GM21723 (cell line): ENCODE measurements around the gene LGI2.
"Not testable (repeated sequence)": the region's sequence is repeated elsewhere in the genome, so short reads cannot be mapped to it uniquely, and the experiment has no call there.

Source experiments
- ATAC-seq: cut with Tn5 transposase; IDR thresholded peaks from one replicate; pipeline ENCODE4 v1.9.1; 2021; ENCODE audit warnings: mild to moderate bottlenecking, moderate library complexity; ENCODE audit not compliant: unreplicated experiment

Gene LGI2

DNA sequence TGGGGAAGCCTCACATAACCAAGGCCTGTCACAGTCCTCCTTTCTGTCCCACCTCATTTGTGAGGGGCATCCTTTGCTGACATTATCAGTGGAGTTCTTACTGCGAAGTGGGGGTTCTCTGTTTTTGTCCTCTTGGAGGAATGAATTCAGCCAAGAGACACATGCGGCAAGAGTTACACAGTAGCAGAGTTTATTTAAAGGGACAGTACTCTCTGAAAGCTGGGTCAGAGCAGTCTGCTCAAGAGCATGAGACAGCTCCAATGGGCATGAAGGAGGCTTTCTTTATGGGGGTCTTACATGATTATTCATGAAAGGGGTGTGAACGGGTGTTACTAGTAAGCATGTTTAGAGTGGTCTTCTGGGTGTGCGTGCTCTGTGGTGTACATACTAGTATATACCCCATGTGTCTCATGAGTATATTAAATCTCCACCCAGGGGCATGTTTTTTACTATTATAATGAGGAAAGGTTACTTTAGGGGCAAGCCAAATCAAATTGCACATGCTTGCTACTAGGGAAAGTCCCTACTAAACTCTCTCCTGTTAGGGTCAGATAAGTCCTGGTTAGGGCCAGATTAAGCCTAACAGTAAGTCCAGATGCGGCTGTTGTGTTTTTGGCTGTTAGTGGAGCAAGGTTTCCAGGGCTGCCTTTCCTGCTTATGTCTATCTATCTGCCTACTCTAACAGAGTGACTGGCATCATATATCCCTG, 19.8 kb upstream of the LGI2 start:
- ATAC-seq, result no peak

DNA sequence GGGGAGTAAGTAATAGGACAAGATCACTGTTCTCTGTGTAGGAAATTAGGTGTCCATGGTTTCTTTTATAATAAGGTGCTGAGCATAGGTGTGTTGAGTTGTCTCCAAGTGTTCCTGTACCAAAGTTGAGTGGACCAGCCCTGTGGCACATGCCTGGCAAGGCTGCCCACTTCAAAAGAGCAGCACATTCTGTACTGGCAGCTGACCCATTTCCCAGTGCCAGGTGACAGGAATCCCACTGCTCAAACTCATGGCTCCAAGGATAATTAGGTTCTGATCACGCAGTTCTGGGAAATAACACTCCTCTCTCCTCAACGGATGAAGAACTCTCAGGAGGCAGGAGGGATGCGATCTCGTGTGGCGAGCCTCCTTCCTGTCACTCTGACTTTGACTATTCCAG, 12.8 kb upstream of the LGI2 start:
- no peak for ATAC-seq

DNA sequence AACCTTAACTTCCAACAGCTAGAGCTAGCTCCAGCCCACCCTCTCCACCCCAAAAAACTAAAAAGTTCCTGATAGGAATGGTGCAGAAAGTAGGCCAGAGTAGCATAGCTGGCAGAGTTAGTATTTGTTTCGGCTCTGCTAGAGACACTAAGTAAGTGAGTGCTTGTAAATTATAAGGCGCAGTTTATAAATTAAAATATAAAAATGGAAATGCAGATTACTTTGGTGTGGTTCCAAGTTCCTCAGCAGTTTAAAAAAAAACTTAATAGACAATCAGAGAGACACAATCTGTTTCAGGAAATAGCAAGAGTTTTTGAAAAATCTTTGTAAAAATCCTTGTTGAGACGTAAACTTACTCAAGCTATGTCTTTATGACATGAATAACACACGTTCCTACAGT, 2.8 kb upstream of the LGI2 start:
- ATAC-seq, result no peak

DNA sequence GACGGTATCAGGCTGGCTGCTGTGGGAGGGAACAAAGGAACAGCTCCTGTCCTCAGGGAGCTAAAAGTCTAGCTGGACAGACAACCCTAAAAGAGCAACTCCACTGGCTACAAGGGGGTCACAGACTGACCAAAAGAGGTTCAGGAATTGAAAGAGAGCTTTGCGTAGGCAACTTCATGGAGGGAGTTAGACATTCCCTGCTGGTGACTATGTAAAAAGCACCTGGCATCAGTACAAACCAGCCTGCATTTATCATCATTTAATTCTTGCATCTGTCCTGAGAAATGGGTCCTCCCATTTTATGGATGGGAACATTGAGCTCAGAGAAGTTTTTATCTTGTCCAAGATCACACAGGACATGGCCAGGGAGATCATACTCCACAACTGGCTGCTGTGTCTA, 1.4 kb upstream of the LGI2 start:
- no peak for ATAC-seq

- no peak for ATAC-seq
These were observed 403 bp upstream of the LGI2 start for GRCh38 chr4:25031077-25031621.

GRCh38 chr4:25029479-25030276, 1.1 kb downstream of the LGI2 start:
- no peak for ATAC-seq

DNA sequence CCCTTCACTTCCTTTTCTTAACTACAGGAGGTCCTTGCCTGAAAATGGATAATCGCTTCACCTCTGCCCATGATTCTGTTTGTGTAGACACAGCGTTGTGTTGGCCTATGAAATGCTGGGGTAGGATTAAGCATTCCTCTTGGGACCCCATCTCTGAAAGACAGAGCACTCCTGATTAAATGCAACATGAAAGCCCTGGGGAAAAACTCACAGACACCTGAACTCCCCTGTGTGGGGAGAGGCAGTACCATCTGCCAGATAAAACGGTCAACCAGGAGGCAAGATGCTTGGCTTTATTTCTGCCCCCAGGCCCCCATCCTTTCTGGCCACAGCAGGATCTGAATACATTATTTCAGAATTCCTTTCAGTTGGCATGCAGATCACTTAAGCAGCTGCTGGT, 1.9 kb downstream of the LGI2 start:
- no peak for ATAC-seq

DNA sequence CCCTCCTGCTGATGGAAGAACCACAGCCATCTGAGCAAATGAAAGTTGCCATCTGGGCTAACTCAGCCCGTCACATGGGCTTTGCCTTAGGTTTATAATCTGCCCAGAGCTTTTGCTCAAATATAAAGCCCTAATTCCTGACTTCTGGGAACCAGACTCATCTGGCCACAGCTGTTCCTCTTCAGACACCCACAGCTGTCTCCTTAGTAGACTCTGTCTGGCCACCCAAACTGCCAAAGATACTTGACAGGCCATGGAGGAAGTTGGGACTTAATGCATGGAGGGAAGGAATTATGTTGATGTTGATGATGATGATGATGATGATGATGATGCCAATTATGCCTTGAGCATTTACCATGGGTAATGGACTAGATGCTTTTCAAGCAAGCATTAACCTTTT, 8.0 kb downstream of the LGI2 start:
- no peak for ATAC-seq

DNA sequence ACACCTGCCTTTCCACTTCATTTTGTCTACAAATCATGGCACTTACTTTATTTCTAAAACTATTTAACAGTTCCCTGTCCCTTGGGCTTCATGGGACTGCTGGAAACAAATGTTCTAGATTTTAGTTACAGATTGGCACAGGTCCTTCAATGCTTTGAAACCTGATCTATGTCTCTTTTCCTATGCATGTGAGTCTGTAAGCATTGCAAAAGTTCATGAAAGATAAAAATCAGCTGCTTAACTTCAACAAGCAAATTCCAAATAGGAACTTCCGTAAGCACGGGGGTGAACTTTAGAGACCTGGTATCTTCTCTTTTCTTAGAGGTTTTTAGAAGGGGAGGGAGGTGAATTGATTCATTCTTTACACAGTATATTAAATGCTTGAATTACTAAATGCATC, 9.5 kb downstream of the LGI2 start:
- ATAC-seq, result no peak

DNA sequence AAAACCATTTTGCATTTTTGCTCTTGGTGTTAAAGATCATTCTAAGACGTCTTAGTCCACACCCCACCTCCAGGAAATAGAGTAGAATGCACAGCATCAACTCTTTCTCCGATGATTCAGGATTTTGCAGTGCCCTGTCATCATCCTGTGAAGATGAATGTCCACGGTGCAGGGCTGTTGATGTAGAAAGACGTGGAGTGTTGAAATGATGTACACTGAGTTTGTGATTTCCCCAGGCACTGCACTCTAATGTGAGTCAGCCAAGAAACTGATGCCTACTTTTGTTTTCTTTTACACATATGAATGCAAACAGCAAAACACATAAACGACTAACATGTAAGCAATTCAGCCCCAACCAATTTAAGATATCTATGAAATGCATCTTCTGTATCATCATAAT, 10.5 kb downstream of the LGI2 start:
- ATAC-seq, result no peak

DNA sequence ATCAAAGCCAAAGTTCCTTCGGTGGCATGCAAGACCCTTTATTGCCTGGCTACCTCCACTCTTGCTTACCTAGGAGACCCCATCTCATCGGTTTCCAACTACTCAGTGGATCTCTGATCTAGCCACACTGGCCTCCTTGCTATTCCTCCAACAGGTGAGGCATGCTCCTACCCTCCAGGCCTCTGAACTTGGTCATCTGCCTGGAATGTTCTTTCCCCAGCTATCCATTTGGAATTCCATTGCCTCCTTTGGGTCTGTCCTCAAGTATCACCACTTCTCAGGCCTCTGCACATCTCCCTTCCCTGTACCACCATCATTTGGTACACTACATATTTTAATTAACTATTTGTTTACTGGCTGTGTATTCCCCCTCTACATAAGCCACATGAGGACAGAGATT, 11.2 kb downstream of the LGI2 start:
- ATAC-seq, result no peak

GRCh38 chr4:25015012-25015411, 15.7 kb downstream of the LGI2 start:
- no peak for ATAC-seq

DNA sequence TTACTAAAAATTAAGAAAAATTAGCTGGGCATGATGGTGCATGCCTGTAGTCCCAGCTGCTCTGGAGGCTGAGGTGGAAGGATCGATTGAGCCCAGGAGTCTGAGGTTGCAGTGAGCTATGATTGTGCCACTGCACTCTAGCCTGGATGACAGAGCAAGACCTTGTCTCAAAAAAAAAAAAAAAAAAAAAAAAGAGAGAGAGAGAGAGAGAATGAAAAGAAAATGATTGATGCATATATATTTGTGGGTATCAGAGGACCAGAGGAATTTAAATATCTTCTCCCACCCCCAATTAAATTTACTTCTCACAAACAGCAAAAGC, 16.1 kb downstream of the LGI2 start:
- ATAC-seq, result not testable (repeated sequence)

GRCh38 chr4:25013756-25014661, 16.7 kb downstream of the LGI2 start:
- ATAC-seq, result no peak

GRCh38 chr4:25012655-25013054, 18.1 kb downstream of the LGI2 start:
- ATAC-seq, result no peak

DNA sequence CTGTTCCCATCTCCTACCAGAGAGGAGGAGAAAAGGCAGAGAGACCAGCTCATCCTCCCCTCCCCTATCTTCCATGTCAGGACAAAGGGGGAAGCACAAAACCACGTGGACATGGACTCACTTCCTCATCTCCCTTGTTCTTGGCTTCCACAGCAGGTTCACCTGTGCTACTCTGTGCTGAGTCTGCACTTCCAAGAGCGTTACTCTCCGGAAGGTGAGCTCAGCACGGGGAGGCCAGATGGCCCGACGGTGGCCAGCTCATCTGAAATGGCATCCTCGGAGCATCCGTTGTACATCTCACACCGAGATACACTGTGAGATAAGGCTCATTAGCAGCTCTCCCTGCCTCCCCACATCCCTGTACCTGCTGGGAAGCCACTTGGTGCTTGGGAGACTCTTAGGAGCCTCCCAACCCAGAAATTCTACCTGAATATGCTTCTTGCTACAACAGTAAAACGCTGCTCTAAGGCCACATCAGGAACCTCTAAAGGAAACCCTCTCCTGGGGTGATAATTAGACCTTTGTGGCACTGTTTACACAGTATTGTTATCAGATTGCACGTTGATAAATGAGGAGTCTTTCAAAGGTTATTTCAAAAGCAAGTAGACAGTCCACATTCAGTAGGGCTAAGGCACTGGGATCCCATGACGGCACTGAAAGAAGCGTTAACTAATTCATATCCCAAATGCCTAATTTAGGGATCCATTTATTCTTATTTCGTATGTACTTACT, 19.4 kb downstream of the LGI2 start:
- ATAC-seq, result no peak

DNA sequence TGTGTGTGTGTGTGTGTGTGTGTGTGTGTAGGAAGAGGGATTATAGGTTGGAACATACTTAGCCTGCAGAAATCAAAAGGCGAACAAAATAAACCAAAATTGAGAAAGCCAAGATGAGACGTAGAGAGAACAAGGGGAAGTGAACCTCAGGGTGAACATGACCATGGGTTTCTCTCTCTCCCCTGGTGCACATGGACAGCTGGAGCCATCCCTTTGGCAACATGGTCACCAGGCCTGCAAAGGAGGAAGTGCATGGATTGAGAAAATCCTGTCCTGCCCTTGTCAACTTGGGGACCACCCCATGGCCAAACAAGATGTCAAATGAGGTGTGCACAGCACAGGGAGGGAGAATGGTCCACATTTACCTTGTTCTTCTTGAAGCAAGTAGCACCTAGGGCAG, 23.1 kb downstream of the LGI2 start:
- no peak for ATAC-seq

GRCh38 chr4:25002681-25003080, 28.1 kb downstream of the LGI2 start:
- no peak for ATAC-seq

DNA sequence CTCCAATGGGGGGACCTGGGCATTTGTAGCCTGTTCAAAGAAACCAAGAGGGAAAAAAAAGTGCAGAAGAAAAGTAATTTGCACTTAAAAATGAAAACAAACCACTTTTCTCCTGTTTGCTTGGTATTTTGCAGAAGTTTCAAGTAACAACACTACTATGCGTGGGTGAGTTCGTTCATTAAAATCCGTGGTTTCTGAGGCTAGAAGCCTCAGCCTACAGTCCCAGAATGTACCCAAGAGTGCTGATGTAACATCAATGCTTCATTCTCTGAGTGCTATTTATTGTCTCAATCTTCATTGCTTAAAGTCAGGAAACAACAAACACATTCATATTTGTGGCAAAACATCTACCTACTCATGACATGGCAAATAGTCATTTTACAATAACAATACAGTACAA, 29.2 kb downstream of the LGI2 start:
- ATAC-seq, result peak; percentile 76

GRCh38 chr4:25000639-25001038, 30.1 kb downstream of the LGI2 start:
- ATAC-seq, result no peak
